HepG2 (cell line): ENCODE measurements around the gene RIOK2.

ENCODE experiments used
- BHLHE40 ChIP-seq: IDR thresholded peaks from 2 replicates; pipeline ENCODE4 v1.6.1; 2011; ENCODE audit warnings: low read length, improper control_type of control experiment
- CBFB ChIP-seq: sonication (generic); formaldehyde crosslinking; IDR thresholded peaks from 2 replicates; pipeline ENCODE4 v1.4.0; 2020; ENCODE audit warnings: missing genetic modification reagents
- CBX2 ChIP-seq, 2 experiments: fragments of 200-600 bp in 1 of 2; sonication (generic); formaldehyde crosslinking in 1 of 2; IDR thresholded peaks; 2 replicates each; pipeline versions ENCODE4 v1.7.0 to v1.8.1; 2018 to 2022; ENCODE audit warnings: low read depth in 2 of 2, low read length in 1 of 2, mild to moderate bottlenecking in 1 of 2, missing genetic modification reagents in 1 of 2
- TBP ChIP-seq: sonication (generic); formaldehyde crosslinking; IDR thresholded peaks from 2 replicates; pipeline ENCODE4 v1.5.0; 2020; ENCODE audit warnings: missing genetic modification reagents
- ZNF121 ChIP-seq: sonication (generic); formaldehyde crosslinking; IDR thresholded peaks from 2 replicates; pipeline ENCODE4 v1.5.0; 2020; ENCODE audit warnings: mild to moderate bottlenecking, missing genetic modification reagents
- ZNF180 ChIP-seq: sonication (generic); formaldehyde crosslinking; IDR thresholded peaks from 2 replicates; pipeline ENCODE4 v1.4.0; 2020; ENCODE audit warnings: low read depth, missing genetic modification reagents, borderline replicate concordance
- ZNF619 ChIP-seq: sonication (generic); formaldehyde crosslinking; IDR thresholded peaks from 2 replicates; pipeline ENCODE4 v1.4.0; 2020; ENCODE audit warnings: mild to moderate bottlenecking, missing genetic modification reagents
- ZNF780A ChIP-seq: sonication (generic); formaldehyde crosslinking; IDR thresholded peaks from 2 replicates; pipeline ENCODE4 v1.8.0; 2022; ENCODE audit warnings: mild to moderate bottlenecking, missing genetic modification reagents, moderate library complexity
- TF ChIP-seq, protein P1 (sequence below): sonication (generic); formaldehyde crosslinking; IDR thresholded peaks from 2 replicates; pipeline ENCODE4 v1.5.0; 2020; ENCODE audit warnings: mild to moderate bottlenecking, missing genetic modification reagents, moderate library complexity

- TF ChIP-seq CBFB = no peak
- TF ChIP-seq, protein P1, sequence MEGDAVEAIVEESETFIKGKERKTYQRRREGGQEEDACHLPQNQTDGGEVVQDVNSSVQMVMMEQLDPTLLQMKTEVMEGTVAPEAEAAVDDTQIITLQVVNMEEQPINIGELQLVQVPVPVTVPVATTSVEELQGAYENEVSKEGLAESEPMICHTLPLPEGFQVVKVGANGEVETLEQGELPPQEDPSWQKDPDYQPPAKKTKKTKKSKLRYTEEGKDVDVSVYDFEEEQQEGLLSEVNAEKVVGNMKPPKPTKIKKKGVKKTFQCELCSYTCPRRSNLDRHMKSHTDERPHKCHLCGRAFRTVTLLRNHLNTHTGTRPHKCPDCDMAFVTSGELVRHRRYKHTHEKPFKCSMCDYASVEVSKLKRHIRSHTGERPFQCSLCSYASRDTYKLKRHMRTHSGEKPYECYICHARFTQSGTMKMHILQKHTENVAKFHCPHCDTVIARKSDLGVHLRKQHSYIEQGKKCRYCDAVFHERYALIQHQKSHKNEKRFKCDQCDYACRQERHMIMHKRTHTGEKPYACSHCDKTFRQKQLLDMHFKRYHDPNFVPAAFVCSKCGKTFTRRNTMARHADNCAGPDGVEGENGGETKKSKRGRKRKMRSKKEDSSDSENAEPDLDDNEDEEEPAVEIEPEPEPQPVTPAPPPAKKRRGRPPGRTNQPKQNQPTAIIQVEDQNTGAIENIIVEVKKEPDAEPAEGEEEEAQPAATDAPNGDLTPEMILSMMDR (CRISPR knock-in tag) = no peak
- no peak for TF ChIP-seq CBX2 (IDR thresholded peaks at IDR 0.05; ENCODE audit: low read depth, low read length)
- no peak for TF ChIP-seq CBX2 (CRISPR knock-in tag; IDR thresholded peaks at IDR 0.05; ENCODE audit: low read depth)
- TF ChIP-seq ZNF121 (CRISPR knock-in tag) = peak; percentile 88
- no peak for TF ChIP-seq BHLHE40
- TF ChIP-seq ZNF780A (CRISPR knock-in tag) = no peak
- TF ChIP-seq ZNF180 (CRISPR knock-in tag) = no peak
- no peak for TF ChIP-seq ZNF619 (CRISPR knock-in tag)
- no peak for TF ChIP-seq TBP (CRISPR knock-in tag)
Observed at GRCh38 chr5:97163790-97164285, 19.2 kb downstream of the RIOK2 start.
